Kidney epithelial cell (primary cell): ENCODE measurements around the gene MFN1. TPM values are rescaled to one million over a fixed set of nuclear protein-coding genes. Genes with fewer than 3 reads are reported as not detected.

Experiments used
- DNase-seq: peaks from one replicate; pipeline ENCODE4 v3.0.0-alpha.2; 2010; ENCODE audit warnings: low read depth
- H3K27me3 ChIP-seq: 2 replicates; pipeline ENCODE4 v1.6.0; 2011; ENCODE audit warnings: low read length; ENCODE audit not compliant: control insufficient read depth, insufficient read depth
- H3K36me3 ChIP-seq: 2 replicates; pipeline ENCODE4 v1.5.1; 2011; ENCODE audit warnings: low read length; ENCODE audit not compliant: control insufficient read depth, insufficient read depth
- H3K4me3 ChIP-seq: 2 replicates; pipeline ENCODE4 v1.5.1; 2011; ENCODE audit warnings: low read depth, mild to moderate bottlenecking, control low read depth, low read length
- total RNA-seq: library from RNA; depleted of rRNA; stranded (reverse); fragments of >200 nt; gene quantifications from 2 replicates; pipeline ENCODE4 v1.2.3, GENCODE V29; 2015
- TF ChIP-seq, protein P1 (sequence below): IDR thresholded peaks from 2 replicates; pipeline ENCODE4 v1.5.1; 2011; ENCODE audit warnings: mild to moderate bottlenecking, moderate library complexity, low read length, control low read depth, inconsistent platforms; ENCODE audit not compliant: insufficient read depth, poor library complexity, severe bottlenecking

The MFN1 gene
- total RNA-seq, 1 donor from 2014 or later: 38.0 TPM

DNA sequence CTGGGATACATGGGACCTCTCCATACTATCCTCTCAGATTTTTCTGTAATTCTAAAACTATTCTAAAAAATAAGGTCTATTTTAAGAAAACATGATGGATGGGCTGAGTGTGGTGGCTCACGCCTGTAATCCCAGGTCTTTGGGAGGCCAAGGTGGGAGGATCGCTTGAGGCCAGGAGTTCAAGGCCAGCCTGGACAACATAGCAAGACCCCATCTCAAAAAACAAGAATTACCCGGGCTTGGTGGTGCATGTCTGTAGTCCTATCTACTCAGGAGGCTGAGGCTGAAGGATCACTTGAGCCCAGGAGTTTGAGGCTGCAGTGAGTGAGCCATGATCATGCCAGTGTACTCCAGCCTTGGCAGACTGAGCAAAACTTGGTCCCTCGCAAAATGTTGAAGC lies 15.3 kb upstream of the MFN1 start:
- Histone ChIP-seq H3K36me3 (no peaks in the 10 kb centered on the region), H3K27me3 (no peaks in the 10 kb centered on the region), H3K4me3 (no peak overlapping the region)
- no peak for DNase-seq
- TF ChIP-seq, protein P1, sequence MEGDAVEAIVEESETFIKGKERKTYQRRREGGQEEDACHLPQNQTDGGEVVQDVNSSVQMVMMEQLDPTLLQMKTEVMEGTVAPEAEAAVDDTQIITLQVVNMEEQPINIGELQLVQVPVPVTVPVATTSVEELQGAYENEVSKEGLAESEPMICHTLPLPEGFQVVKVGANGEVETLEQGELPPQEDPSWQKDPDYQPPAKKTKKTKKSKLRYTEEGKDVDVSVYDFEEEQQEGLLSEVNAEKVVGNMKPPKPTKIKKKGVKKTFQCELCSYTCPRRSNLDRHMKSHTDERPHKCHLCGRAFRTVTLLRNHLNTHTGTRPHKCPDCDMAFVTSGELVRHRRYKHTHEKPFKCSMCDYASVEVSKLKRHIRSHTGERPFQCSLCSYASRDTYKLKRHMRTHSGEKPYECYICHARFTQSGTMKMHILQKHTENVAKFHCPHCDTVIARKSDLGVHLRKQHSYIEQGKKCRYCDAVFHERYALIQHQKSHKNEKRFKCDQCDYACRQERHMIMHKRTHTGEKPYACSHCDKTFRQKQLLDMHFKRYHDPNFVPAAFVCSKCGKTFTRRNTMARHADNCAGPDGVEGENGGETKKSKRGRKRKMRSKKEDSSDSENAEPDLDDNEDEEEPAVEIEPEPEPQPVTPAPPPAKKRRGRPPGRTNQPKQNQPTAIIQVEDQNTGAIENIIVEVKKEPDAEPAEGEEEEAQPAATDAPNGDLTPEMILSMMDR: no peak

DNA sequence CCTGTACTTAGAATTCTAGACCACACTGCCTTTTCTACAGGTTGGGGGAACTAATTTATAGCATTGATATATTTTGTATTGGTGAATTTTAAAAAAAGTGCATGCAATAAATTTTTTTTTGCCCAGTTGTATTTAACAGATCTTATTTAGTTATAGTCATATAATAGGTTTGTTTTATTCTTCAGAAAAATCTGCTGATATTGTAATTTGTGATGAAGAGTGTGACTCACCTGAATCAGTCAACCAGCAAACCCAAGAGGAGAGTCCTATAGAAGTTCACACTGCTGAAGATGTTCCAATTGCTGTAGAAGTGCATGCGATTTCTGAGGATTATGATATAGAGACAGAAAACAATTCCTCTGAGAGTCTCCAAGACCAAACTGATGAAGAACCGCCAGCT lies 14.4 kb upstream of the MFN1 start:
- H3K4me3 ChIP-seq: no peak overlapping the region
- no peaks in the 10 kb centered on the region for H3K36me3 ChIP-seq
- TF ChIP-seq, protein P1: no peak
- no peak for DNase-seq
- no peaks in the 10 kb centered on the region for H3K27me3 ChIP-seq

DNA sequence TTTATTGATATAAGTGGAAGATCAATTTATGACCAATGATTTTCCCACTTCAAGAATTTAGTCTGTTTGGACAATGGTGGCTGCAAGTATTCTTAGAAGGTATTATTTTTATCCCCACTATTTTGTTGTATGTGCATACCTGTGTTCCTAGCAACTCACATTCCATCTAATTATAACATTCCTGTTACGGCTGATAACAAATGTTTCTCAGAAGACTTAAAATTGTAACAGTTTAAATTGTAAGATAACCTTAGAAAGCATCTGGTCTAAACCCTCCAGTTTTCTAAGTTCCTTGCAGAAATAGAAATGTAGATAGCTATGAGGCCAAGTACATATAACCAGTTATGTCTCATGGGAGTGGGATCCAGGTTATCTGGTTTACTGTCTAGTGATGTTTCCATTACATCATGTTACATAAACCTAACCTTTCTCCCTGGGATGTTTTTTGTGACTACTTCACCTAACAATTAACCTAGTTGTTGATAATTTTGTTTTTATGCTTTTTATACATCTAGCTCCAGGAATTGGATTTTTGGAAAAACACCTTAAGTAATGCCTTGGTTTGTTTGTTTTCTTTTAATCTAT lies 11.1 kb upstream of the MFN1 start:
- TF ChIP-seq, protein P1: no peak
- Histone ChIP-seq H3K4me3 (no peak overlapping the region), H3K36me3 (no peaks in the 10 kb centered on the region), H3K27me3 (no peaks in the 10 kb centered on the region)
- DNase-seq: no peak

DNA sequence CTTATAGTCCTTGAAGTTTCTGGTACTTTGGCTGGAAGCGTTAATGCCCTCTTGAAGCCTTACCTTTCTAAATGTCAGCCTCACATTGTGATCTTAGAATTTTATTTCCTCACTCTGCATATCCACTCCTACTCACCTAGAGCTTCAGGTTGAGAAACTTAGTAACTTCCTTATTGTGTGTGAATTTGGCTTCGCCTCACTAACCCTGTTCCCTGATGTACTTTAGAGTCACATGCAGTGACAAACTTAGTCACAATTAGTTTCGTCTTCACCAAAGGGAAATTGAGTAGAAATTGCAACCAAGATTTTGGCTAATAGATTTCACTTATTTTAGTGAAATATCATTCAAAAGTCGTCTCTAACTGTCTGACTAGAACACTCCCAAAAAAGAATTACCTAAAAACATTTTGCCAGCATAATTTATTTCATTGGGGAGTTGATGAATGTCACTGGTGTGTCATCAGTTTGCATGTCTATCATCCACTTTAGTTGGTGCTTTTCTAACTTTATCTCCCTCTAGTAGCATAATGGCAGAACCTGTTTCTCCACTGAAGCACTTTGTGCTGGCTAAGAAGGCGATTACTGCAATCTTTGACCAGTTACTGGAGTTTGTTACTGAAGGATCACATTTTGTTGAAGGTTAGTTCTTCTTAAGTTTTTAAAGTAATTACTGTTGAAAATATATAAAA lies 960 bp downstream of the MFN1 start:
- peak overlapping the region; percentile 76 for H3K4me3 ChIP-seq
- H3K36me3 ChIP-seq: no peaks in the 10 kb centered on the region
- H3K27me3 ChIP-seq: no peaks in the 10 kb centered on the region
- no peak for DNase-seq
- TF ChIP-seq, protein P1: no peak

DNA sequence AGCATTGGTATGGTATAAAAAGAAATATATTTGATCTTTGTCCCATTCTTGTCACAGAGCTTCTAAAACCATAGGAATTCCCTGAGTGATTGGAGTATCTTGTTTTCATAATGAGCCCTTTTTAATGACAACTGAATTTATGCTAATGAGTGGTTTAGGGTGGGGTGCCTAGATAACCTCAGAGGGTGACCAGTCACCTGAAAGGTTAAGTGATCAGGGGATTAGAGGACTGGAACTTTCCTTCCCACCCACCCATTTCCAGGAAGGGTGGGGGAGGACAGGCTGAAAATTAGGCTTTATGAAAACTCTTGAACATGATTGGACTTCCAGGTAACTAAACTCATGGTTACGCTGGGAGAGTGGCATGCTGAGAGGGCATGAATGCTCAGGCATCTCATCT lies 8.5 kb downstream of the MFN1 start:
- Histone ChIP-seq H3K4me3 (no peak overlapping the region), H3K27me3 (no peaks in the 10 kb centered on the region), H3K36me3 (no peaks in the 10 kb centered on the region)
- TF ChIP-seq, protein P1: no peak
- DNase-seq: no peak

DNA sequence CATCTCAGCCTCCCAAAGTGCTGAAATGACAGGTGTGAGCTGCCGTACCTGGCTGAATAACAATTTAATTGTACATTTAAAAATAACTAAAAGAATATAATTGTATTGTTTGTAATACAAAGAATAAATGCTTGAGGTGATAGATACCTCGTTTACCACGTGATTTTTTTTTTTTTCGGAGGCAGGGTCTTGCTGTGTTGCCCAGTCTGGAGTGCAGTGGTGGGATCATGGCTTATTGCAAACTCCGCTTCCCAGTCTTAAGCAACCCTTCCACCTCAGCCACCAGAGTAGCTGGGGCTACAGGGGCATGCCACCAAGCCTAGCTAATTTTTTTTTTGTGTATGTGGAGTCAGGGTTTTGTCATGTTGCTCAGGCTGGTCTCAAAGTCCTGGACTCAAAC lies 15.8 kb downstream of the MFN1 start:
- Histone ChIP-seq H3K27me3 (no peaks in the 10 kb centered on the region), H3K4me3 (no peak overlapping the region), H3K36me3 (peaks cover 1% of the 10 kb centered on the region)
- TF ChIP-seq, protein P1: no peak
- no peak for DNase-seq
